Measurements from ENCODE around the gene UNC5B.

The UNC5B gene

DNA sequence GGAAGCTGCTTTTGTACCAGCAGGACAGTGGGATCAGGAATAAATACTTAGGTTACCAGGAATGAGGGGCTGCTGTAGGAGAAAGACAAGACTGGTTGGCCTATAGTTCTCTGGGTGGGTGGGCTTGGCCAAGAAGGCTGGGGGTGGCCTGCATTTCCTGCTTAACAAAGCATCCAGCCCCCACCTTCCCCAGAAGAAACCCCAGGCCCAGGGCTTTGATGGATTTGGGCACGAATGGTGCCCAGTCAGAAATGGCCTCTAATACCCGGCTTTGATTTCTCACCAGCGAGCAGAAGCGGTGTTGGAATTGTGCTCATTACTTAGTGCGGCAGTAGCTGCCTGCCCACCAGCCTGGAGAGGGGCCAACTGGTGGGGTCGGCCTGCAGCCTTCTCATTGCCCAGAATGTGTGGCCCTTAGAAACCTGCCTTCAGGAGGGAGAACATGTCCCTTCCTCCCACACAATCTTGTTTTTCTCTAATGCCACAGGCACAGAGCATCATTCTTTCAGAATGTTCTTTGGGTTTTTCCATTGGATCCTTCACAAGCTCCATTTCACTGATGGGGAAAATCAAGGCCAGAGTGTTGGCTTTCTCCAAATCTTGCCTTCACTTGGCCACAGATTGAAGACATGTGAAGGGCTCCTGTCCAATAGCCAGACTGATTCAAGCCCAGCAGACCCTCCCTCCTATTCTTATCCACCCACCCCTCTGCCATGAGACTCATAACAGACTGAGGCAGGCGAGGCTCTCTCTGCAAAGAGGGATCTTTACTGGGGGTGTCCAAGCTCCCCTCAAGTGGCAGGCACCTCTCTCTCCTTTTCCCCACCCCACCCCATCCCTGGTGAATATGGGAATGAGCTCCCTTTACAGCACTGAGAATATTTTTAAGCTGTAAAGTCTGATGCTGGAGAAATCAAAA lies 2.5 kb downstream of the UNC5B start:
- TF ChIP-seq, protein P1, sequence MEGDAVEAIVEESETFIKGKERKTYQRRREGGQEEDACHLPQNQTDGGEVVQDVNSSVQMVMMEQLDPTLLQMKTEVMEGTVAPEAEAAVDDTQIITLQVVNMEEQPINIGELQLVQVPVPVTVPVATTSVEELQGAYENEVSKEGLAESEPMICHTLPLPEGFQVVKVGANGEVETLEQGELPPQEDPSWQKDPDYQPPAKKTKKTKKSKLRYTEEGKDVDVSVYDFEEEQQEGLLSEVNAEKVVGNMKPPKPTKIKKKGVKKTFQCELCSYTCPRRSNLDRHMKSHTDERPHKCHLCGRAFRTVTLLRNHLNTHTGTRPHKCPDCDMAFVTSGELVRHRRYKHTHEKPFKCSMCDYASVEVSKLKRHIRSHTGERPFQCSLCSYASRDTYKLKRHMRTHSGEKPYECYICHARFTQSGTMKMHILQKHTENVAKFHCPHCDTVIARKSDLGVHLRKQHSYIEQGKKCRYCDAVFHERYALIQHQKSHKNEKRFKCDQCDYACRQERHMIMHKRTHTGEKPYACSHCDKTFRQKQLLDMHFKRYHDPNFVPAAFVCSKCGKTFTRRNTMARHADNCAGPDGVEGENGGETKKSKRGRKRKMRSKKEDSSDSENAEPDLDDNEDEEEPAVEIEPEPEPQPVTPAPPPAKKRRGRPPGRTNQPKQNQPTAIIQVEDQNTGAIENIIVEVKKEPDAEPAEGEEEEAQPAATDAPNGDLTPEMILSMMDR (IDR thresholded peaks at IDR 0.05; ENCODE audit: poor library complexity, severe bottlenecking), result no peak
- ATAC-seq (ENCODE audit: low read depth), result no peak
- peak; percentile 9 for DNase-seq (ENCODE audit: low spot score)
- H3K4me1 ChIP-seq (ENCODE audit: insufficient read depth, poor library complexity, severe bottlenecking), result peaks cover 15% of the 10 kb centered on the region
- H3K9me3 ChIP-seq (ENCODE audit: severe bottlenecking), result no peaks in the 10 kb centered on the region
- H3K27ac ChIP-seq (ENCODE audit: poor library complexity, severe bottlenecking), result no peak overlapping the region
- no peaks in the 10 kb centered on the region for H3K36me3 ChIP-seq (ENCODE audit: low read depth)
- H3K4me3 ChIP-seq (ENCODE audit: severe bottlenecking), result no peak overlapping the region
- H3K27me3 ChIP-seq (ENCODE audit: insufficient read depth, poor library complexity, severe bottlenecking), result peaks cover 17% of the 10 kb centered on the region

DNA sequence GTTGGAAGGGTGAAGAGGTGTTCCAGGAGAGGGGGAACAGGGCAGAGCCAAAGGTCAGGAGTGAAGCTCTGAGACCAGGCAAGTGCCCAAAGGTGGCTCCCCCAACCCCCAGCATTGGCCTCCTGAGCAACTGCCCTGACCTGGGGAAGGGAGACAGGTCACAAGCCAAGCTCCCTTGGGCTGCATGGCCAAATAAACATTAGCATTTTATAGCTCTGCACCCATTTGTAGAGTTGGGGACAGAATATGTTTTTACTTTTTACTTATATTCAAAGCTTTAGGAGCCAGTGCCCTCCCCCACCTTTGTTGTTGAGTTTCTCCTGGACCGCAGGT lies 4.0 kb downstream of the UNC5B start:
- no peaks in the 10 kb centered on the region for H3K36me3 ChIP-seq (ENCODE audit: low read depth)
- ATAC-seq (ENCODE audit: low read depth) (no peak), DNase-seq (ENCODE audit: low spot score) (no peak)
- peaks cover 4% of the 10 kb centered on the region for H3K27me3 ChIP-seq (ENCODE audit: insufficient read depth, poor library complexity, severe bottlenecking)
- peaks cover 15% of the 10 kb centered on the region for H3K4me1 ChIP-seq (ENCODE audit: insufficient read depth, poor library complexity, severe bottlenecking)
- TF ChIP-seq, protein P1 (IDR thresholded peaks at IDR 0.05; ENCODE audit: poor library complexity, severe bottlenecking), result no peak
- H3K9me3 ChIP-seq (ENCODE audit: severe bottlenecking), result no peaks in the 10 kb centered on the region
- no peak overlapping the region for H3K27ac ChIP-seq (ENCODE audit: poor library complexity, severe bottlenecking)
- H3K4me3 ChIP-seq (ENCODE audit: severe bottlenecking), result no peak overlapping the region

DNA sequence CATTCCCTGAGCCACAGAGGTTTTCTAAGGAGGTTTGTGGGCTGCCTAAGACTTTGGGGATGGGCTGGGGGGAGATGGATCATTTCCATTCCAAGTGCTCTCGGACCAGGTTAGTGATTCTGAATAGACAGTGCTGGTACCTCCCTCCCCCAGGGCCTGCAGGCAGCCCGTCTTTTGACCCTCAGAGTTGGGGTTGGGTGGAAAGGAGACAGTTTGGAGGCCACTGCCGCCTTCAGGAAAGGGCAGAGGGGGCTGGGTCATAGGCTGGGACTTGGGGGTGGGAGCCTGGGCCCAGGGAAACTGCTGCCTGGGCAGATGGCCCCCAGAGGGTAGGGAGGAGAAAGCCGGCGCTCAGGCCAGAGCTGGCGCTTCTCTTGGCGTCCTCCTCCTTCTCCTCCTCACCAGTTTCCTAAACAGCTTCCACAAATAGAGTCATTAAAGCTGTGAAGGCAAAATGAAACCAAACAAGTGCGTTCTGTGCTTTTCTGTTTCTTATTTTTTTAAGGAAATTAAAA lies 4.4 kb downstream of the UNC5B start:
- Histone ChIP-seq H3K36me3 (ENCODE audit: low read depth) (no peaks in the 10 kb centered on the region), H3K27ac (ENCODE audit: poor library complexity, severe bottlenecking) (peak overlapping the region; percentile 0), H3K9me3 (ENCODE audit: severe bottlenecking) (no peaks in the 10 kb centered on the region), H3K4me3 (ENCODE audit: severe bottlenecking) (peak overlapping the region; percentile 32), H3K4me1 (ENCODE audit: insufficient read depth, poor library complexity, severe bottlenecking) (peaks cover 13% of the 10 kb centered on the region), H3K27me3 (ENCODE audit: insufficient read depth, poor library complexity, severe bottlenecking) (no peaks in the 10 kb centered on the region)
- TF ChIP-seq, protein P1 (IDR thresholded peaks at IDR 0.05; ENCODE audit: poor library complexity, severe bottlenecking), result no peak
- ATAC-seq (ENCODE audit: low read depth) (no peak), DNase-seq (ENCODE audit: low spot score) (no peak)

DNA sequence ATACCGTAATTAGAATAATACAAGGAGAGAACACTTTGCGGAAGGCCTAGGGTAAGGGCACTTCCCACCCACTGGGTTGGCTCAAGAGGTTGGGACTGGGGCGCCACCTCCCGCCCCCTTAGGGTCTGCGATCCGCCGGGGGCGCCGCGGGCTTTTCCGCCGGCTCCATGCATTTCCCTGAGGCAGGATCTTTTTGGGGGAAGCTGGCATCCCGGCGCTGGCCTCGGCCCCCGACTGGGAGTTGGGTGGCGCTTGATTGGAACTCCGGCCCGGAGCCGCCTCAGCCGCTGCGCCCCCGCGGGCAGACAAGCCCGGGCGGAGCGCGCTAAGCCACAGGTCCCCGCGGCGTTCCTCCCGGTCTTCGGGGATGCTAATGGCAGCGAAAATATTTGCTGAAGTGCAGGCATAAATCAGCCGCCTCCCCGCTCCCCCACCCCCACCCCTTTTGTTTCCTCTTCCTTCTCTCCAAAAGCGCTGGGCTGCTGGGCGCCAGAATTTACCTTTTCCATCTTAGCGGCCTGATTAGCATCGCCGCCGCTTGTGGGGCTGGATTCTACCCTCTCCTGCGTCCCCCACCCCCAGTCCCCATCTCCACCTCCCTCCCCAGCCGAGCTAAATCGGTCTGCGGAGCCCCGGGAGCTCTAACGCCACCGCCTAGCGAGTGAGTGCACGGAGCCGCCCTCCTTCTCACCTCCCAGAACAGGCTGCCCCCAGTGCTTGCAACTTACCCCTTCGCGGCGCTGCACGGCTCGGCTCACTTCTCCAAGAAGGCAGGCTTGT lies 5.1 kb downstream of the UNC5B start:
- TF ChIP-seq, protein P1 (IDR thresholded peaks at IDR 0.05; ENCODE audit: poor library complexity, severe bottlenecking), result no peak
- Histone ChIP-seq H3K9me3 (ENCODE audit: severe bottlenecking) (no peaks in the 10 kb centered on the region), H3K4me3 (ENCODE audit: severe bottlenecking) (peak overlapping the region; percentile 32), H3K36me3 (ENCODE audit: low read depth) (no peaks in the 10 kb centered on the region), H3K4me1 (ENCODE audit: insufficient read depth, poor library complexity, severe bottlenecking) (peaks cover 12% of the 10 kb centered on the region), H3K27me3 (ENCODE audit: insufficient read depth, poor library complexity, severe bottlenecking) (no peaks in the 10 kb centered on the region), H3K27ac (ENCODE audit: poor library complexity, severe bottlenecking) (peak overlapping the region; percentile 0)
- ATAC-seq (ENCODE audit: low read depth), result peak; percentile 53
- DNase-seq (ENCODE audit: low spot score), result peak; percentile 68

Measured in RWPE2 (cell line).